Mucosa of descending colon (tissue), 3 donors: Measurements from ENCODE around the gene C2CD3. TPM values are rescaled to one million over a fixed set of nuclear protein-coding genes. Genes with fewer than 3 reads are reported as not detected.

ENCODE experiments used
- ATAC-seq: fragments of 200-7000 bp; cut with Tn5 transposase; one replicate; pipeline ENCODE4 v1.9.1; 2020; ENCODE audit warnings: mild to moderate bottlenecking, moderate library complexity
- DNase-seq, 3 donors: peaks; one replicate each; pipeline ENCODE4 v3.0.0-alpha.2; 2020
- H3K36me3 ChIP-seq: fragments of 200-600 bp; one replicate; pipeline ENCODE4 v1.8.0; 2021; ENCODE audit warnings: low read depth, mild to moderate bottlenecking
- H3K4me1 ChIP-seq: fragments of 200-600 bp; one replicate; pipeline ENCODE4 v1.8.0; 2021; ENCODE audit warnings: low read depth, mild to moderate bottlenecking
- H3K4me3 ChIP-seq: fragments of 200-600 bp; one replicate; pipeline ENCODE4 v1.8.0; 2021; ENCODE audit warnings: mild to moderate bottlenecking
- H3K9me3 ChIP-seq: fragments of 200-600 bp; one replicate; pipeline ENCODE4 v1.8.0; 2021; ENCODE audit warnings: mild to moderate bottlenecking
- intact Hi-C, 2 donors: fragments of 100-400 bp; cut with DNase I in 1 of 2; cut with micrococcal nuclease in 1 of 2; formaldehyde crosslinking; loops; one replicate each; pipeline versions ENCODE4 v1.11.0 to v1.11.1; 2022; cut with DNase I, micrococcal nuclease
- total RNA-seq, 3 donors: library from RNA; stranded (reverse); fragmentation: NEBNext Ultra II Directional in 2 of 3; extraction: Animal tissue kit (Norgen Biotek cat#: 25700) in 2 of 3; gene quantifications; one replicate each; pipeline versions ENCODE4 v1.2.1 to v1.2.4, GENCODE V29; 2021 to 2023
- TF ChIP-seq, protein P1 (sequence below): fragments of 200-600 bp; IDR thresholded peaks from one replicate; pipeline ENCODE4 v1.8.0; 2022; ENCODE audit warnings: antibody characterized with exemption, mild to moderate bottlenecking
- donor health status: DM: no; HTN: no; CAD: no; lungs with moderate emphysema.
- donor health status: DM: no; HTN: no; CAD: no.
- donor health status: DM: no; HTN: yes; CAD: no.

The C2CD3 gene
- total RNA-seq, 3 donors from 2014 or later: 22.3 to 37.2 (median 32.1) TPM

DNA sequence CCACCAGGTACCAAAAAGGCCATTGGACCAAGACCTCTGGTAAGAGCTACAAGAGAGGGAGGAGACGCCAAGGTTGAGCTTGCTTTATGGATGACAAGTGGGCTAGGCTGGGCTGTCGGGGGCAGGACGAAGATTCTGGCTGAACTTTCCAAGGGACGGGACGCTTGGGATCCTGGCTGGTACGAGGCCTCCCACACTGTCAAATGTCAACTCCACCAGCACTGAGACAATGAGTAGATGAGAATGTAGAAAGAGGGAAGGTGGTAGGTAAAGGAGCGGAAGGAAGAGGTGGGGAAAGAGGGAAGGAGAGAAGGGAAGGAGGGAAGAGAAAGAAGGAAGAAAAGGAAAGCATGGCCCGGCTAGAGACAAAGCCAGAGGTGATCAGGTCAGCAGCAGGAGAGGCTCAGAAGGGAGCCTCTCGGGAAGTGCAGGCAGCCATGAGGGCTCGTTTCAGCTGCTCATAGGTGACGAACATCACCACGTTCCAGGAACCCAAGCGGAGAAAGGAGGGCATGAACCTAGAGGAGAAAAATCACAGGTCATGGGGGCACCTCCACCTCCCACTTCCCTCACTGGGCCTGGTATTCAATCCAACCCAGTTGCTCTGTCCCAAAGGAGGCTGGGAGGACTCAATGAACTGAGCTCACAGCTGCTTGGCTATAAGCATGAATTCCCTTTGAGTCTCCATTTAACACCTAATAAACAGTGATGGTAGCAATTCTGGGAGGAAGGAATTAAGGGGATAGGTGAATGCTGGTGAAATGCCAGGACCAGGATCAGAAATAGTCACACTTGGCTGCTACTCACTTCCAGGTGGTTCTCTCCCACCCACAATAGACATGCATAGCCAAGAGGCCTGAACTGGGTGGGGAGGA lies 196.0 kb downstream of the C2CD3 start:
- Histone ChIP-seq H3K4me1 (peaks cover 24% of the 10 kb centered on the region), H3K36me3 (no peaks in the 10 kb centered on the region), H3K4me3 (no peak overlapping the region), H3K9me3 (no peaks in the 10 kb centered on the region)
- peak in 1 of 3 donors; percentile 24 for DNase-seq
- TF ChIP-seq, protein P1, sequence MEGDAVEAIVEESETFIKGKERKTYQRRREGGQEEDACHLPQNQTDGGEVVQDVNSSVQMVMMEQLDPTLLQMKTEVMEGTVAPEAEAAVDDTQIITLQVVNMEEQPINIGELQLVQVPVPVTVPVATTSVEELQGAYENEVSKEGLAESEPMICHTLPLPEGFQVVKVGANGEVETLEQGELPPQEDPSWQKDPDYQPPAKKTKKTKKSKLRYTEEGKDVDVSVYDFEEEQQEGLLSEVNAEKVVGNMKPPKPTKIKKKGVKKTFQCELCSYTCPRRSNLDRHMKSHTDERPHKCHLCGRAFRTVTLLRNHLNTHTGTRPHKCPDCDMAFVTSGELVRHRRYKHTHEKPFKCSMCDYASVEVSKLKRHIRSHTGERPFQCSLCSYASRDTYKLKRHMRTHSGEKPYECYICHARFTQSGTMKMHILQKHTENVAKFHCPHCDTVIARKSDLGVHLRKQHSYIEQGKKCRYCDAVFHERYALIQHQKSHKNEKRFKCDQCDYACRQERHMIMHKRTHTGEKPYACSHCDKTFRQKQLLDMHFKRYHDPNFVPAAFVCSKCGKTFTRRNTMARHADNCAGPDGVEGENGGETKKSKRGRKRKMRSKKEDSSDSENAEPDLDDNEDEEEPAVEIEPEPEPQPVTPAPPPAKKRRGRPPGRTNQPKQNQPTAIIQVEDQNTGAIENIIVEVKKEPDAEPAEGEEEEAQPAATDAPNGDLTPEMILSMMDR: no peak
- ATAC-seq: no peak
- intact Hi-C loops: no loop called here

DNA sequence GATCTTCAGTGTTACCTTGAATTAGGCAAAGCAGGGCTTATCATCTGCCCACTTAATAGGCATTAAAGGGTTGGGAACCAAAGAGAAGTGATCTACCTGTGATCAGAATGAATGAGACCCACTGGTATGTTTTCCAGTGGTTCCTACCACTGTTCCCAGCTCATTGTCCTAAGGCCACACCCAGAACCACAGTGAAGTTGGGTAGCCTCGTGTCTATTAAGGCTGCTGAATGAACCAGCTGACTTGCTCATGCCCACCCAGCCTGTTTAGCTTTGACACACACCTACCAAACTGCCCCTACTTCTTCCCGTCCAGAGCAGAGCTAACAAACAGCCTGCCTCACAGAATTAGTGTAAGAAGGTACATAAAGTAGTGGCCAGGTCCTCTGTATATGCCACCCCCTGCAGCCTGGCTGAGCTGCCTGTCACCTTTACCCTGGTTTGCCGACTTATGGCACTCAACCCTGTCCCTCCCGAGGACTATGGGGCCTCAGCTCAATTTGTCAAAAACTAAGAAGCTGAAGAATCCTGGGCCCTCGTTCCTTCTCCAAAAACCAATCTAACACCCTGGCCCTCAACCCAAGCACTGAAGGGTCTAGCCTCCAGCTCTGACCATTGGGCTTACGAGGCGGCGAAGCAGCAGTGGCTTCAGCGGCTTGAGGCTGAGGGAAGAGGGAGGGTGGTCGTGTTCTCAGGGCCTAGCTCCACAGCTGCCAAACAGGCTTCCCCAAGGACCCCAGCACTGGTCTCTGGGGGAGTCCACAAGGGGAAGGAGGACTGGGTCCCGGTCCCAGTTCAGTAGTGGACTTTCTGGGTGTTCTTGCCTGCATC lies 198.0 kb downstream of the C2CD3 start:
- DNase-seq: peak in 1 of 3 donors; percentile 20
- Histone ChIP-seq H3K36me3 (no peaks in the 10 kb centered on the region), H3K4me3 (no peak overlapping the region), H3K4me1 (peaks cover 17% of the 10 kb centered on the region), H3K9me3 (no peaks in the 10 kb centered on the region)
- peak; percentile 3 for ATAC-seq
- TF ChIP-seq, protein P1: no peak
- intact Hi-C loops: no loop called here

DNA sequence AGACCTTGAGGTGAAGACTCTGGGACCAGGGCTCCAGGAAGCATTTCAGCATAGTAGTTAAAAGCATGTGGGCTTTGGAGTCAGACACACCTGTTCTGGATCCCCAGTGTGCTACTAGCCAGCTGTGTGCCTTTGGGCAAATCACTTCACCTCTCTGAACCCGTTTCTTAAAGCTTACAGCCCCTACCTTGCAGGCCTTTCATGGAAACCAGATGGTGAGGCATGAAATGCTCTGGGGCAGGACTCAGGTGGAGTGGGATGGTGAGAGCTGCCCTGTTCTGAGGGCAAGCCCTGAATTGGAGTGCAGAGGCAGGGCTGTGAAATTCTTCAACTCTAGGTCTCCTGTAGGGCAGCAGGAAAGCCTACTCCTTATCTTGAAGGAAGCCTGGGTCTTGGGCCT lies 198.6 kb downstream of the C2CD3 start:
- Histone ChIP-seq H3K4me3 (no peak overlapping the region), H3K36me3 (no peaks in the 10 kb centered on the region), H3K9me3 (no peaks in the 10 kb centered on the region), H3K4me1 (peaks cover 17% of the 10 kb centered on the region)
- ATAC-seq: no peak
- intact Hi-C loops: no loop called here
- peak in 1 of 3 donors; percentile 7 for DNase-seq
- TF ChIP-seq, protein P1: no peak

DNA sequence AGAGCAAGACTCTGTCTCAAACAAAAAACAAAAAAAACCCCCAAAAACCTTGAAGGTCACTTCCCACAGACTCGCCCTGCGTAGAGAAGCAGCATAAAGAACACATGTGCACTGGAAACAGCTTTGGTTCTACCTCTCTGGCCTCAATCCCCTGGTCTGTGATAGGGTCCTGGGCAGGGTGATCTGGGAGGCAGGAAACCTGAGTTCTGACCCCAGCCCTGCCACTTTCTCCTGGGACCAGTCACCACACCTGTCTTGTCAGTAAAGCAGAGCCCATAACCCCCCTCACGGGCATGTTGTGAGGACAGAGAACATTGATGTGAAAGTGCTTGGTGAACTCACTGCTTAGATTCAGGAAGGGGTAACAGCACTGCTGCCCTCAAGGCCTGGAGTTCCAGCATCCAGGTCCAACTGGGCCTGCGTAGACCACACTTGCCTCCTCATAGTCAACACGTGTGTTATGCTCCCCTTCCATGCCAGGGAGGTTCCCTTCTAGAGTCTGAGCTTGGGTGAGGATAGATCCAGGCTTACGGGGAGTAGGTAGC lies 199.6 kb downstream of the C2CD3 start:
- Histone ChIP-seq H3K4me3 (no peak overlapping the region), H3K36me3 (no peaks in the 10 kb centered on the region), H3K4me1 (peaks cover 17% of the 10 kb centered on the region), H3K9me3 (no peaks in the 10 kb centered on the region)
- DNase-seq (peak in 1 of 3 donors; percentile 12), ATAC-seq (no peak)
- TF ChIP-seq, protein P1: no peak
- intact Hi-C loops: no loop called here

DNA sequence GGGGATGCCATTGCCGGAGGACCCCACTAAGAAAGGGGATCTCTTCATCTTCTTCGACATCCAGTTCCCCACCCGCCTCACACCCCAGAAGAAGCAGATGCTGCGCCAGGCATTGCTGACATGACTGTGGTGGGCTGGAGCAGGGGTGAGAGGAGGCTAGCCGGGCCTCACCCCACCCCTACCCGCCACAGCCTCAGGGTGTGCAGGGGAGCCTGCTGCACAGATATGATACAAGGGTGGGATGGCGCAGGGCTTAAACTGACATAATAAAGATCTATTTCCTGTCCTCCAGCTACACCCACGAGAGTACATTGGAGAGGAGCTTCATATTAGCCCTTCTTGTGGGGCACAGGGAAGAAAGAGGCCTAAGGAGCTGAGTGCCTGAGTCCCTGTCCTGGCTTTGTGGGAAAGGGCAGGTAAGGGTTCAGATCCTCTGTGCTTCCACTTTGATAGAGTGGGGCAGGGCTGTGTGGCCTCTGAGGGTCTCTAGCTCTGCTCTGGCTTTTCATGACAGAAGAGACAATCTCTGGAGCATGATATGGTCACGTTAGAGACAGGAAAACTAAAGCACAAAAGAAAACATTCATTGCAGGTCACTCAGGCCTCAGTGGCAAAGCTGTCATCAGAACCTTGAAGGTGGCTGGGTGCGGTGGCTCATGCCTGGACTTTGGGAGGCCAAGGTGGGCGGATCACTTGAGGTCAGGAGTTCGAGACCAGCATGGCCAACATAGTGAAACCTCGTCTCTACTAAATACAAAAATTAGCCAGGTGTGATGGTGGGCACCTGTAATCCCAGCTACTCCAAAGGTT lies 200.6 kb downstream of the C2CD3 start:
- peaks cover 17% of the 10 kb centered on the region for H3K4me1 ChIP-seq
- TF ChIP-seq, protein P1: no peak
- H3K4me3 ChIP-seq: no peak overlapping the region
- no peaks in the 10 kb centered on the region for H3K36me3 ChIP-seq
- DNase-seq: peak in 1 of 3 donors; percentile 28
- H3K9me3 ChIP-seq: no peaks in the 10 kb centered on the region
- intact Hi-C loops: no loop called here
- peak; percentile 11 for ATAC-seq
